ENCODE data around the gene AKAP6.
"Not testable (repeated sequence)": the region's sequence is repeated elsewhere in the genome, so short reads cannot be mapped to it uniquely, and the experiment has no call there.

Gene AKAP6

DNA sequence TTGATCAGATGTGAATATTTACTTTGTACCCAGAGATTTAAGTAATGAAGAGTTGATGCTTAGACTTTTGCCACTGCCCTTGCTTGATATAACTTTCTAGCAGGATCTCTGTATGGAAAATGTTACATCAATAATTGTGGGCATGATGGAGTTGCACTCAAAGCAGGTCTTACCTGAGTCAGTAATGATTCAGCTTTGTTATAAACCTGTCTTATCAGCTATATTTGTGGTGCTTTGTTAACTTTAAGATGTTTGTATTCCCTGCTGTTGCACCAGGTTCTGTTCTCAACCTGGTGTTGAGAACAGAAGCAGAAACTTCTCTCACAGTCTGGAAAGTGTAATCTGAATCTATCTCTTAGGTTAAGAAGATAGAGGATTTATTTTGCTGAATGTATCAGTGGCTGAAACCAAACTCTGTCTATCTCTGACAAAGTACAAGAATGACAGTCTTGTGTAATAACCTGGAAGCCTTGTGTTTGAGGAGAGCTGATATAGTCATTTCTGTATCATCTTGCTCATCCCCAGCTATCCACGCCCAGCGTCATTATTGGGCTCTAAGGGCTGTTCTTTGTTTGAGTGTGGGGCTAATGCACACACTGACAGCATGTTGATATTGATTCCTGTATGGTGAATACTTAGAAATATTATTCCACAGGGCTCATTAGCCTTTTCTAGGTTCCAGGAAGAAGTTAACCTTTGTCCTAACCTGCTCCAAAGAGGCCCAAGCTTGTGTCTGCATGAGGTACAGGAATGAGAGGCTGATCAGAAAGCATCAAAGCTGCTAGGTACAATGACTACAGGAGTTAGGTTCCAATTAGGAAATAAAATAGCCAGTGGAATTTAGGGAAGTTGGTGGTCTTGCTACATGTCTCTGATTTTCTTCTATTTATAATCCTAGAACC lies 3.6 kb downstream of the AKAP6 start:
- no peak for DNase-seq

DNA sequence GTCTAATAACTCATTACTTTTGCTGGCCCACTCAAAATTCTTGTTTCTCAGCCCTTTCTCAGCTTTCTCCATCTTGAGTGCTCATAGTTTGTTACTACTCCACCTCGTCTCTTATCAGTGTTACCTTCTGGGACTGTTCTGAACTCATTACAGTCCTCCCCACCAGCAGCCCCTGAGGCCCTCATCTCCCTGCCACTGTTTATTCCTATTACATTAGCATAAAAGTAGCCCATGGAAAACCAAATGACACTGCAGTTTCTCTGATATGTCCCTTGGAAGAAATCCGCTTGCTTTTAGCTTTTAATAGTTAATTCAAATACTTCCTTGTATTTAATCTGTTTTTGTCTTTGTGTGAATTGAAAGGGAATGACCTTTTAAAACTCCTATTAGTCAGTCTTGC lies 7.6 kb downstream of the AKAP6 start:
- DNase-seq: no peak

DNA sequence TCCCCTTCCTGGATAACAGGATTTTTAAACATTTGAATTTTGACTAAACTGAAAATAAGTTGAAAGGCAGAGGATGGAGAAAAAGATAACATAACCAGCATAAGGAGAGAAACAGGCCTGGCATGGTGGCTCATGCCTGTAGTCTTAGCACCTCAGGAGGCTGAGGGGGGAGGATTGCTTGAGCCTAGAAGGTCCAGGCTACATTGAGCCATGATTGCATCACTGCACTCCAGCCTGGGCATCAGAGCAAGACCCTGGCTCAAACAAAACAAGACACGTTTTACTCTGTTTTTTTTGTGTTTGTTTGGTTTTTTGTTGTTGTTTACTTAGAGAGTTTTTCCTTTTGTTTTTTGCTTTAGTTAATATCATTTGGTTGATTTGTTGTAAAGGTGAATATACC lies 8.7 kb downstream of the AKAP6 start:
- no peak for DNase-seq

DNA sequence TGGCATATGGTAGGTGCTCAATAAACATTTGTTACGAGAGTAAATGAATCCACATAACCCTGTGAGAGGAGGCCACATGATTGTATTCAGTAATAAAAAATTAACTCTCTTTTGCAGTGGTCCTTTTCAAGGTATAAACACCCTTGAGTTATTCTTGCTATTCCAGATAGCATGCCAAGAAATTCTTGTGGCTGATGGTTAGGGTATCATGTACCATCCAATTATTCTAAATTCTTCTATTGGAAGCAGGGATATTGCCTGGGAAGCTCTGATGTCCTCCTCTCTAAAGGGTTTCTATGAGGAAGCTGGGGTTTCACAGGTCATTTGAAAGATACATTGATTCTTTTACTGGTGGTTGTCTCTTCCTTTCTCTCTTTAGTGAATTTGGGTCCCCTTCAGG lies 10.1 kb downstream of the AKAP6 start:
- DNase-seq: no peak

DNA sequence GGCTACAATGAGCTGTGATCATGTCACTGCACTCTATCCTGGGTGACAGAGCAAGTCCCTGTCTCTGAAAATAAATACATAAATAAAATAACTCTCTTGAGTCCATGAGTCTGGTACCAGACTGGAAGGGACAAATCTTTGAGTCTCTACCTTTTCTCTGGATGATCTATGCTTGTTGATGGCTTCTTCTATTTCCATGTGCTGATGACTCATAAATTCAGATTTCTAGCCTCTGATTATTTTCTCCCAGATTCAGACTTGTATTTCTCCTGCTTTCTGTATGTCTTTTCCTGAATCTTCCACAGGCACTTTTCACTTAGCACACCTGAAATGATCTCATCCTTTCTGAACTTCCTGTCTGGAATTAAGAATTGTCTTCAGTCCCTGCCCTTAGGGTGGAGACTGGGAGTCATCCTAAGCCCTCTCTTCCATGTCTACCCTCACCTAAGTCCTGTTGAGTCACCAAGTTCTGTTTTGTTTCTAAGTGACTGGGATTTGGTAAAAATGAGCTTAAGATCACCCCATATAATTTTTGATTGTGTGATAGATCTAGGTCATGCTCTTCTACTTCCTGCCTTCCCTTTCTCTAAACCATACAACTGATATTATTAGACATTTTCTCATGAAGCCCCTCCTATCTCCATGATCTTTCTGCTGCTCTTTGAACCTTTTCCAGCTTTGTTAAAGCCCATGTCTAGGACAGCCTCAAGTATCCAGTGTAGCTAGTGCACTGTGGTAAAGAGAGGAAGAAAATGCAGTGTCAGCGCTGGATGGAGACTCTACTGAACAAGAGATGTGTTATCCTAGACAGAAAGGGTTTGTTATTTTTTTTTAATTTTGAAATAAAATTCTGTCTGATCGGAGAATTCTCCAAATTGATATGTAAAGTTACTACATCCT lies 13.1 kb downstream of the AKAP6 start:
- DNase-seq: no peak

DNA sequence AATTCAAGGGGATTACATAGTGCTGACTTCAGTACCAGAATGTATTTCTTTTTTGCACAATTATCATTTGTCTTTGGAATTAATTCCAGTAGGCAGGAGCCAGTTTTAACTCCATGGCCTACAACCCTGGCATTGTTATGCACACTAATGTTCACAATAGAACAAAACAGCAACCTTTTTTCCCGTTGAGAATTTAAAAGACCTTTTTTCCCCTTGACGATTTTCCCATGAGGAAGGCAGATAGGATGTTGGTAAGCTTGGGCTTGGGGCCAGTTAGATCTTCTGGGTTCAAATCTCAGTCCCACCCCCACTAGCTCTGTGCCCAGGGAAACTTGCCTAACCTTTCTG lies 13.7 kb downstream of the AKAP6 start:
- DNase-seq: no peak

DNA sequence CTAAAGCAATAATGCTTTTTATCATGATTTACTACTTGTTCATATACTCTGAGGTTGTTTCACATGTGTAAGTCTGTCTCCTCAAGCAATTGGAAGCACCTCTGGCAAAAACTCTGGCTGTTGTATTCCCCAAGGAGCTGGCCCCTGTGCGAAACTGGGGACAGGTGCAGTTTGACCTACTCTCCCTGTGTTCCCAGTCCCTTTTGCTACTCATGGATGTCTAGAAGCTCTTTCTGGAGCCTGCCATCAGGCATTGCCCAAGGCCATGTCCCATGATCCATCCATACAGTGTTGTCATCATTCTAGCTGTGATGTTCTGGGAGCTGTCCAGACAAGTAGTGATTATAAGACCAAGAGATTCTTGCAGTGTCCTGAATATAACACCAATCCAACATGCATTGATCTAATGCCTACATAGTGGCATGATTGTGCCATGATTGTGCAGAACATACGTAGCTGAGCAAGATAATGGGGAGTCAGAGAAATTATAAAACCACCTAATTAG lies 14.9 kb downstream of the AKAP6 start:
- DNase-seq: no peak

DNA sequence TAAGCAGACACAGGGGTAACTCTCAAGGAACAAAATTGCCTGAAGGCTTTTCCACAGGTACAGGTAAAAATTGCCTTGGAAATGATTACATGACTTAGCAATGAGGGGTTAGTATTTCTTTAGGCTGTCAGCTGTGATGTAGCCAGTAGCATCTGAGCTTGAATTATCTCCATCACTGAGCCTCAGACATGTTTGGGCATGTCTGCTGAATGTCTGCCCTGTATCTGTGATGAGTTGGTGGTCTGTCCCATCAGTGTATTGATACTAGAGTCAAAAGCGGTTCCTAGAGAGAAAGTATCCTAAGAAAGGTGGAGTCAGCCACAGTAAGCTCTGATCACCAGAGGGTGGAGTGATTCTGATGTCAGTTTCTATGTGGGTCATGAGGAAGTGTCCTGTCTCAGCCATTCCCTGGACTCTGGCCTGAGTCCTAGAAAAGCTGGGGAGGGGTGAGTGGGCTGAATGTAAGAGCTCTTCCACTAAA lies 16.3 kb downstream of the AKAP6 start:
- DNase-seq: no peak

DNA sequence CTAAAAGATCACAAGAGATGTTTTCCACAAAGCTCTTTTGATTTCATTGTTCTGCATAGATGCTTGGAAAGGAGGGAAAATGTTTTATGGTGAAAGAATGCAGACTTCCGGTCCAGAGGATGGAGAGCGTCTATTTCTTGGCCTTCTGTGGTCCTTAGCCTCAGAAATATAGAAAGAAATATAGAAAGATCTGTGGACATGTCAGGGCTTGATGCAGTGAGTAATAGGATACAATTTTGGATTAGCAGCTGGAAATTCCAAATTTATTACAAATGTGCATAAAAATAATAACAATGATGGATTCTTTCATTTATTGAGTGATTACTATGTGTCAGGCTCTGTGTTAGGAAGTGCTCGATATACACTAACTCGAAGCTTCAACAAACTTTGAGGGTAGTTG lies 20.2 kb downstream of the AKAP6 start:
- no peak for DNase-seq

DNA sequence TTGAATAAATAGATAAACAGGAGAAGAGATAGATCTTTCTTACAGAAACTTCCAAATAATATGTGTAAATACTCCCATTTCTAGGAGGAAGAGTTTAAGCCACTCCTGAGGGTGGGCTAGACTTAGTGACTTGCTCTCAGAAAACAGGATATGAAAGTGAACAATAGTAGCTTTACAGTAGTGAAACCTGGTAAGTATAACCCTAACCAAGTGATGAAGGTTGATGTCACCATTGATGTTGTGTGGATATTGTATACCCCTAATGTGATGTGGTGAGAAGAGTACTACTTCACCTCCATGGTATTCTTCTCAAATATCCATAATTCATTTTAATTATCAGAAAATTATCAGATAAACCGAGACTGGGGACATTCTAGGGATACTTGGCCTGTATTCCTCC lies 20.9 kb downstream of the AKAP6 start:
- DNase-seq: no peak

DNA sequence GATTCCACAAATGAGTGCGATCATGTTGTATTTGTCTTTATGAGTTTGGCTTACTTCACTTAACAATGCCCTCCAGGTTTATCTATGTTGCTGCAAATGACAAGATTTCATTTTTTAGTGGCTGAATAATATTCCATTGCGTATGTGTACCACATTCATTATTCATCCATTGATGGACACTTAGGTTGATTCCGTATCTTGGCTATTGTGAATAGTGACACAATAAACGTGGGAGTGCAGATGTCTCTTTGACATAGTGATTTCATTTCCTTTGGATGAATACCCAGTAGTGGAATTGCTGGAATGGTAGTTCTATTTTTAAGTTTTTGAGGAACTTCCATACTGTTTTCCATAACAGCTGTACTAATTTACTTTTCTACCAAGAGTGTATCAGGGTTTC lies 23.5 kb downstream of the AKAP6 start:
- no peak for DNase-seq

DNA sequence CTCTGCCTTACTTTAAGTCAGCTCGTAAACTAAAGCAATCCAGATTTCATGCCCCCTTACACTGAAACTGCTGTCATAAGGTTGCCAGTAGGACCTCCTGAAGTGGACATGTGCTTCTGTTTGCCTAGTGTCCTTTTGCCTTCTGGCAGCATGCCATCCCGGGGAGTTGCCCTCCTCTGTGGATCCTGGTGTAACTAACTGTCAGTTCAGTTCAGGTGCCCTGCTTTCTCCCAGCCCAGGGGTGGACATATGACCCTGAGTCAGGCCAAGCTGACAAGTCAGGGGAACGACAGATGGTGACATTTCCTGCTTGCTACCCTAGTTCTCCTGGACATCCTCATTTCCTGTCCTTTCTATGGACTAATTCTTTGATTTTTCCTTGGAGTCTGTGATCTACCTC lies 25.6 kb downstream of the AKAP6 start:
- DNase-seq: no peak

DNA sequence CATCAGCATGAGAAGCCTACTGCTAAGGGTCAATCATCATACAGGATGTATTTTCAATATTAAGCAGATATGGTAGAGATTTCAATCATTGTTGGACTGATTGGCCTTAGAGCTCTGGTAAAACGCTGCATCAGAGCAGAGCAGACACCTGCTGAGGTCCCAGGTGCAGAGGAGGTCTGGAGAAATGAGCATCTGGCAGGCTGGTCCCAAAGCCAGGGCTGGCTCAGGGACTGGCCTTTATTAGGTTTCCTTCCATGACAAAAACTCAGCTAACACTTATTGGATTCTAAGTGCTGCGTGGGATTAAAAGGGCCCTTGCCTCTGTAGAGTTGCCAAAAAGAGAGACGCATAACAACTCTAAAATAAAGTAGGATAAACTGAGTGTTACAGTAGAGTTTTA lies 29.7 kb downstream of the AKAP6 start:
- no peak for DNase-seq

DNA sequence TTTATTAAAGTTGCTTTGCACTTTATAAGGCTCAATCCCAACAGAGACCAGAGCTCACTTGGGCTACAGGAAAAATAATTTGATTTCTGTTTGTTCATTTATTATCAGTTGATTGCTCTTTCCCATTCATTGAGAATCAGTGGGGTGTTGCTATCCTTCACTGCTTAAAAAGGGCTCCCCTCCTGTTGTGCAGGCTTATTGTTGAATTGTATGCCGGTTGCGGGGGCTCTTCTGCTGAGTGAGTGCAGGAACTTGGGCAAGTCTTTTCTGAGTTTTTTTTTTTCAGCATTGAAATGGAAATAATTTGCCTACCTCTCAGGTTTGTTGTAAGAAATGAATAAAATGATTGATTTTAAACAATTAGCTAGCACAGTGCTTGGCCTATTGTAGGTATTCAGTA lies 32.6 kb downstream of the AKAP6 start:
- DNase-seq: no peak

DNA sequence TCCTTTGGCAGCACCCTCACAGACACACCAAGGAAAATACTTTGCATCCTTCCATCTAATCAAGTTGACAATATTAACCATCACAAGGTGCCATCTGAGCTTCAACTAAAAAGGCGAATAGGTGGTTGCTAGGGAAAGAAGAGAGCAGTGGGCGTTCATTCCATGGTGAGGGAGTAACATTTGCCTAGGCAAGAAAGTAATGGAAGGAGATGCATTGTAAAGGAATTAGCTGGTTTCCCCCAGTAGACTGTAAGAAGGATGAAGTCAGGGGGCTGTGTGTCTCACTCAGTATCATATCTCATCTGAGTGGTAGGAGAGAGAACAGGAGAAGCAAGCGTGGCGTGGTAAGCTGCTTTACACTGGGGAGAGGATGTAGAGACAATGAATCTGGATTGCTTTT lies 34.7 kb downstream of the AKAP6 start:
- DNase-seq: no peak

DNA sequence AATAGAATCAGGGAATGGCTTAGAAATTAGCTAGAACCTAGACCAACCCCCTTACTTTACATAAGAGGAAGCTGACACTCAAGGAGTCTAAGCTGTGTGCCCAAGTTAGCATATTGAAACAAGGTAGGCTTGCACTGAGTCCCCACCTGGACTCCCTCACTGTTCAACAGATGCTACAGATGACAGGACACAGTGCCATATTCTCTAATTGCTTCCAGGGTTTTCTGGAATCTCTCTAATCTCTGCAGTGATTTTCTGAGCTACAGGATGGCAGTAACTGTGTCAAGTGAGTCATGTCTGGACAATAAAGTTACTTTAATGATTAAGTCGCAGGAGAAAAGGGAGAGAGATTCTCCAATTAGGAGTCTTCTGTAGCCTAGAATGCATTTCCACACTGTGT lies 35.8 kb downstream of the AKAP6 start:
- DNase-seq: no peak

DNA sequence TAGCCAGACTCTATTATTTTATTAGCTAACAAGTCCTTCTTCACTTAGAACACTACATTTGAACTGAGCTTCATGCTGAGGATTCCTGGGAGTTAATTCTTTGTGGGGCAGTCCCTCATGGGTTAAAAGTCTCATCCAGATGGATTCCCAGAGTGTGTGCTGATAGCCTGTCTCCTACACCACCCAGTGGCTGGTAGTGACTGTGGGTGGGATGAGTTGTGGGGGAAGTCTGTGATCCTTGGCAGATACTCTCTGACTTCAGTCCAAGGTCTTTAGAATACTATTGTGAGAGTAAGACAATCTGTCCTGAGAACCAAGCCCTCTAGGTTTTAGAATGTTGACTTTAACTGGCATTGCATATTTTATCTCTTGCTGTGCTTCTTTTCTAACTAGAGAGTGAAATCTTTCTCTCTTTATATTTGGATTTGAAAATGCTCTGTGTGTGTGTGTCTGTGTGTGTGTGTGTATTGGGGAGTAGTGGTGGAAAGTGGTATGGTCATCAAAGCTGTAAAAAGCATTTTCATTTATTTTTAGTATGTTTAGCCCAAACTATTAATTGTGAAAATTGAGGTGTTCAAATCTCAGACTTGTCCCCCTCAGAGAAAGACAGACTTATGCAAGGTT lies 37.3 kb downstream of the AKAP6 start:
- DNase-seq: no peak

DNA sequence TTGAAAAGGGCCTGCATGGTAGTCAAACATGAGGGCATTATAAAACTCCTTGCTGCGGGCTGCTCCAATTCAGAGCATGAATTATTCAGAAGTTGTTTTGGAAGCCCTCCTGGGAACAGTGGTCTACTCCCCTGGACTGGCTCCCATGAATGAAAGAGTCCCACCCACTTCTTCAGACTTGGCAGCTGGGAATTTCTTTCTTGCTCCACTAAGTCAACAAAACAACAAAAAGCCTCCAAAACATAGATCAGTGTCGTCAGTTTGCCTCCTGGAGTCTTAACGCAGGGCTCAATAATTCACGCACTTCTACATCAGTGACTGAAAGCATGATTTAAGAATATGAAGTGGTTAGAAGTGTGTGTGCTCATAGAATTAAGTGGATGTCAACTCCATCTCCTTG lies 37.9 kb downstream of the AKAP6 start:
- no peak for DNase-seq

DNA sequence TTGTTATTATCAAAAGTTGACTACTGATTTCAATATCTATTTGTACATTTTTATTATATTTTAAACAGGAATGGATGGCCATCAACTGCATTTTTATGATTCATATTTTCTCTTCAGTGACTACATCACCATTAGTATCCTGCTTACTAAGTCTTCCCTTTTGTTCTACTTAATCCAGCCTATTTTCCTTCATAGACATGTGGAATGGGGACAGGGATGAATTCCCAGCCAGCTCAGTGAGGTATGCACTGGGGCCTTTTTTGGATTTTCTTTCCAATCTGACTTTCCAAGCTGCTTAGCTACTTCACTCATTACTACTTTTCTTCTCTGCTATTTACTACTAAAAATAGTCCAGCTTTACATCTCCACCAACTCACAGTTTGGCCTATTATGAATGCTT lies 38.4 kb downstream of the AKAP6 start:
- no peak for DNase-seq

DNA sequence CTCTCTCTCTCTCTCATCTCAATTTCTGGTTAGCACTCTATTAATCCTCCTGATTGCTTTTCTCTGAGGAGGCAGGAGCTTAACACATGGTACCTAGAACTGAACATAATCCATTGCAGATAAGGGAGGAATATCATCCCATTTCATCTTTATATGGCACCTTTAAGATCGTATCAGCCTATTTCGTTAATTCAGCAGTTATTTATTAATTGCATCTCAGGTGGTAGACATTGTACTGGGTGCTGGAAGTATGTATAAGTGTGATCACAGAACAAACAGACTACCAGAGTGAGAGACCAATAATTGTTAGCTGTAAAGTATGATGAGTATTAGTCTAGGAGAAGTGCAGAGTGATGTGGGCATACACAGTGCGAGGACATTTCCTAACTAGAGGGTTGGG lies 39.0 kb downstream of the AKAP6 start:
- no peak for DNase-seq

DNA sequence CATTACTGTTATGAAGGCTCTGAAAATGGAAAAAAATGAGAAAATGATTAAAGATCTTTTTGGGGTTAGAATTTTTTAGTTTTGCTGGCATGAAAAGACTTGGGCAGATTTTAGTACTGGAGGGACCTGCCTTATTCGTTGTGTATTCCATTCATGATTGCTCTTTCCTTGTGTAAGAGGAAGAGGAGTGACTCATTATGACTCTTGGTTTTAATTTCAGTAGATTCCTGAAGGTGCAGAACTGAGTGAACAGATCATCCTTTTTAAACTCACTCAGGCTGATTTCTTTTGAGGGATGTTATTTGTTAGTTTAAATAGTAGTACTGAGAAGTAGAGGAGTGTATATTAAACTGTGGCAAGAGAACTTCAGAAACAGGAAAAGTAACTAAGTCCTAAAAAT lies 41.6 kb downstream of the AKAP6 start:
- peak; percentile 18 to 65 for DNase-seq

DNA sequence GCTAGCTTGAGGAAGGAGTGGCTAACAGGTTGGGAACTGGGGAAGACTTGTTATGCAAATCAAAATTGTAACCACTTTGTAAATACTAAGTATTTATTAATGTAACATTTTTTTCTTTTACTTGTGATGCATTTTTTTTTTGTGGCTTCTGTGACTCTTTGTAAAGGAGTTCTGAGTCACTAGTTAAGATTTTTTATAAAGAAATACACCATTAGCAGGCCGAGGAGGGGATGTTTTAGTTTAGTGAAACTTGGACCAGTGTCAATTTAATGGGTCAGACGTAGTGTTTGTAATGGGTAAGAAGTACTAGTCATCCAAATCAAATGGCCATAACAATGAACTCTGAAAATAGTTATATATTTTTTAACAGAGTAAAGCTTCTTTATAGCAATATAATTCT lies 43.1 kb downstream of the AKAP6 start:
- no peak for DNase-seq

DNA sequence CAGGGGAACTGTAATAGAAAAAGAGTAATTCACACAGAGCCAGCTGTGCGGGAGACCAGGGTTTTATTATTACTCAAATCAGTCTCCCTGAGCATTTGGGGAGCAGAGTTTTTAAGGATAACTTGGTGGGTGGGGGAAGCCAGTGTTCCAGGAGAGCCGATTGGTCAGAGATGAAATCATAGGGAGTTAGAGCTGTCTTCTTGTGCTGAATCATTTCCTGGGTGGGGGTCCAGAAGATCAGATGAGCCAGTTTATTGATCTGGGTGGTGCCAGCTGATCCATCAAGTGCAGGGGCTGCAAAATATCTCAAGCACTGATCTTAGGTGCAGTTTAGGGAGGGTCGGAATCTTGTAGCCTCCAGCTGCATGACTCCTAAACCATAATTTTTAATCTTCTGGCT lies 44.1 kb downstream of the AKAP6 start:
- DNase-seq: not testable (repeated sequence)
